Activated CD8-positive, alpha-beta memory T cell treated with anti-CD3 and anti-CD28 coated beads, Interleukin-2, amount 50 U/mL, for 48 hours (primary cell): ENCODE data around the gene PEX11B.
"Not testable (repeated sequence)": the region's sequence is repeated elsewhere in the genome, so short reads cannot be mapped to it uniquely, and the experiment has no call there.

Experiments
- DNase-seq: peaks from one replicate; pipeline ENCODE4 v3.0.0-alpha.2; 2020

Gene PEX11B

DNA sequence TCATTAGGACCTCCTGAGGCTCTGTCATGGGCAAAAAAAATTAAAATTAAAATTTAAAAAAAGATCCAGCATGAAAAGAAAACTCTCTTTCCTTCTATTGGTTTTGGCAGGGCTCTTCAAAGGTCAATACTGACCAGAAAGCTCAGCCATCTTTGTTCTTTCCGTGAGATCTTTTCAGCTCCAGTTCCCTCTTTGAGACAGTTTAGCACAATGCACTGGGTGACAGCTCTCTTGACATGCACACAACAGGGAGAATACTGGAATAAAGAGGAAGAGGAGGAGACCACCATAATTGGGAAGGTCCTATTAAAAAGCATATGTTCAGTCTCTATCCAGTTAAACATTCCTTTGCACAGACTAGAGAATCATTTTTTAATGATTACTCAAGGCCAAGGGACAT, 33.0 kb upstream of the PEX11B start:
- DNase-seq, result no peak

DNA sequence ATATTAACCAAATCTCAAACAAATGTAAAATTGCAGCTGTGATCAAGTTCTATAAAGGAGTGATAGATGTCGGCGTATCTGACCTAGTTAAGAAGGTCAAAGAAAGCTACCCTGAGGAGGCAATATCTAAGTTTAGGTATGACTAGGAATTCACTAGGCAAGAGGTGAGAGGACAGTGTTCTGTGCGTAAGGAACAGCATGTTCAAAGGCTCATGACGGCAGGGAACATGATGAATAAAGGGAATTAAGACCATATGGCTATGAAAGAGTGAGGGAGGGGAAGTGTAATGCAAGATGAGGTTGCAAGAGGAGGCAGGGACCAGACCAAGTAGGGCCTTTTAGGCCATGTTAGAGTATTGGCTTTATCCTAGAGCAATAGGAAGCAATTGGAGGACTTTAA, 30.7 kb upstream of the PEX11B start:
- no peak for DNase-seq

DNA sequence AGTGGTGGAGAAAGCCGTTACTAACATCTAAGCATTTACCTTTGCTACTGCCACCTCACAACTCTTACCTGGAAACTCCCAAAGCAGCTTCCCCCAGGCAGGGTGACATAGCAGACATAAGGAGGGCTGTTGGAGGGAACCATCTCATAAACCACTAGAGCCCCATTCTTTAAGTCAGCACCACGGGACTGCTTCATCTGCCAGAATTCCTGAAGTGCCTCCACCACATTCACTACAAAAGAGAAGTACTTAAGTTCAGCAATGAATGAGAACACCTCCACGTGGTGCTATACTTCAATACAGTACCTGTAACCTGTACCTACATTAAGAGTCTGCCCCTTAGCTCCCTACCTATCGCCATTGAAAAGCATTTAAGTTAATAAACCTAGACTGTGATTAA, 29.0 kb upstream of the PEX11B start:
- no peak for DNase-seq

DNA sequence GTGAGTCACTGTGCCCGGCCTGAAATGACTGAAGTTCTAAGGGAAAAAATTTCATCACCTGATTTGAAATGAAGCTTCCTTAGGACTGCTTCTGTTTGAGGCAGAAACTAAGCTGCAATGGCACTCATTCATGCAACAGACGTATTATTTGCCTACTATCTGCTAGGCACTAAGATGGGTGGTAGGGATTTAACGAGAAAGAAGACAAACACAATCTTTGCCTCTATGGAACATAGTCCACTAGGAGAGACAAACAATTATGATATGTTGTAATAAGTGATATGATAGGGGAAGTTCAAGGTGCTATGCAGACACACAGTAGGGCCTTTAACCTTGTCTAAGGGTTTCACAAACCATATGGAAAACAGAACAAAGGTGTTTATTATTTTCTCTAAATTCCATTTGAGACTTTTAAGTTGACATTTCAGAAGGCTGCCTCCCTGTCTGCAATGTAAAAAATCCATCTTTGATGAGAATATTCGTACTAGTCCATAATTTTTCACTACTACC, 28.0 kb upstream of the PEX11B start:
- DNase-seq, result no peak

DNA sequence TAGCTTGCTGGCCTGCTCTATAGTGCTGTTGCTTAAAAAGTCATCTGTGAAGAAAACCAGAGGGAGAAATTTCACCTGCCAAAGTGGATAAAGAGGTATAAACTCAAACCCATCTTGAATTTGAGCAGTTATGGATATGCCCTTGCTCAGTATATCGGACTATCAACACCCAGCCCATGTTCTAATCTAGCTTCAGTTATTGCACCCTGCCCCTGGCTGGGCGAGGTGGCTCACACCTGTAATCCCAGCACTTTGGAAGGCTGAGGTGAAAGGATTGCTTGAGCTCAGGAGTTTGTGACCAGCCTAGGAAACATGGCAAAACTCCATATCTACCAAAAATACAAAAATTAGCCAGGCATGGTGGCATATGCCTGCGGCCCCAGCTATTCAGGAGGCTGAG, 26.0 kb upstream of the PEX11B start:
- DNase-seq, result no peak

DNA sequence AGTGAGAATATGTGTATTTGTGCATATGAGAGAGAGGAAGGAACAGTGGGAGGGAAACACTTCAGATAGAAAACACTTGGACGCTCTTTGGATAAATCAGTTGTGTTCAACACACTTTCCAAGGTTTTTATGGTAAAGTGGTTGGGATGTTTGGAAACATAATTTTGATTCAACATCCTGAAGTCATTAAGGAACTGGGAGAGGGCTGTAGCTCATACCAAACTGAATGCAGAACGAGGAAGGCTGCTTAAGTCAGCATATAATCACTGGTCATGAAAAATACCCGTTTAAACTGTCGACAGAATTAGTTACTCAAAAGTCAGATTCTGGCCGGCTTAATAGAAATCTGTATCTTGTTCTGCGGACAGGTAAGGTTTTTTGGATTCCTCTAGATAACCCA, 24.4 kb upstream of the PEX11B start:
- no peak for DNase-seq

DNA sequence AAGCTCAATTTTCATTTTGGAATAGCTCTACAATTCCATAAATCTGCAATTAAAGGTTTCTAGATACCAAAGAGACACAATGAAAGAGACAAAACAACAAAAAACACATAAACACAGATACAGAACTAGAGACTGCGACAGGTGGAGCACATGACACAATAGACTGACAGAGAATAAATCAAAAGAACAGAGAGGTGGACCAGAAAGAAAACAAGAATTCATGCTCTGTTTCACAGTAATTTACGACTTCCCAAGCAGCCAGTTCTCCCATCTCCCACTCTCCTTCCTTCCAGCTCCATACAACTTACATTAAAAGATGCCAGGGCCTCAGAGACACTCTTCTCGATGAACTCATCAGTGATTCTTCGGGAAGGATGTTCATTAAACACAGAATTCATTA, 23.9 kb upstream of the PEX11B start:
- DNase-seq, result no peak

DNA sequence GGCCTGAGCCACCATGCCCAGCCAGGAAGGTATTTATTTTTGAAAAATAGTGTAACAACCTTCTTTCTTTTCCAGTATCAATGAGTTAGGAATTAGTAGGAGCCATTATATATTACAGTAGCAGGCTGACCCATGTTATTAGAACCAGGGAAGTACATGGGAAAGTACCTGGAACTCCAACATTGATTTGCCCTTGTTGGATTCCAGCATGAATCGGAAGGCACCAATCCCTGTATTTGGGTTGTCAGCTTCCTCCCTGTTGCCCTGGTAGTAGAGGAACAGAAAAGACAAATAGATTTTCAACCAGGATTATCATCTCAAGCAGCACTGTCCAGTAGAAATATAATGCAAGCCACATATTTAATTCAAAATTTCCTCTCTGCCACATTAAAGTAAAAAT, 18.9 kb upstream of the PEX11B start:
- DNase-seq, result no peak

DNA sequence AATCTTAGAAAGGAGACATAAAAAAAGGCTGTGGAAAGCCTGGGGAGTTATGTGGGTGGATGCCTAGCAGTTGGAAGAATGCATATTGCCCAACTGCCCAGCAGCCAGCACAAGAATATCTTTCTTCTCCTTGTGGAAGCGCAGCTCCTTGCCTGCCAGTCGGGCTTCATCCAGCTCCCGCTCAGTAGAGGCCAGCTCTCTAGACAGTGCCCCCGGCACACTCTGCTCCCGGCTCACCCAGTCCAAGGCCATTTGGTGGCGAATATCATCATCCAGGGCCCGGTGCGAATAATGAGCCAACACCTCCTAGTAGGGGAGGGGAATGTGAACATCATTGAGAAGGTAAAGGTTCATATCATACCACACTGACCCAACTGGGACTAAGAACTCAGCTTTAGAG, 17.7 kb upstream of the PEX11B start:
- DNase-seq, result no peak

DNA sequence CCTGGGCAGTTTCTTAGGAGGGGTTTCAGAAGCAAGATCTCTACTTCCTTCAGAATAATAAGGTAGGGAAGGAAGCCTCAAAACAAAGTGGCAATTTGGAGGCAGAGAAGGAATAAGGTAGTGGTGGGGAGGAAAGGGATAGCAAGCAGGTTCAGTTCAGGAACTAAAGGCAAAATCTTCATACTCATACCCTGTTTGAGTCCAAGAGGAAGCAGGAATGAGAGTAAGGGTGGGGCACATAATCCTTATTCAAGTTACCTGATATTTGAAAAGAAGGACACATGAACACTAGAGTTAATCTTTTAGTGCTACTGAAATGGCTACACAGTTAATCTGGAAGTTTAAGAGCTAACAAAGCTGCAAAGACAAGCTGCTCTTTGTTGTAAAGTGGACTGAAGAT, 17.2 kb upstream of the PEX11B start:
- DNase-seq, result no peak

DNA sequence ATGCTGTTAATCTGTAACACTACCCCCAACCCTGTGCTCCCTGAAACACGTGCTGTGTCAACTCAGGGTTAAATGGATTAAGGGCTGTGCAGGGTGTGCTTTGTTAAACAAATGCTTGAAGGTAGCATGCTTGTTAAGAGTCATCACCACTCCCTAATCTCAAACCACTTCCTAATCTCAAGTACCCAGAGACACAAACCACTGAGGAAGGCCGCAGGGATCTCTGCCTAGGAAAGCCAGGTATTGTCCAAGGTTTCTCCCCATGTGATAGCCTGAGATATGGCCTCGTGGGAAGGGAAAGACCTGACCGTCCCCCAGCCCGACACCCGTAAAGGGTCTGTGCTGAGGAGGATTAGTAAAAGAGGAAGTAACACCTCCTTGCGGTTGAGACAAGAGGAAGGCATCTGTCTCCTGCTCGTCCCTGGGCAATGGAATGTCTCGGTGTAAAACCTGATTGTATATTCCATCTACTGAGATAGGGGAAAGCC, 14.0 kb upstream of the PEX11B start:
- DNase-seq, result not testable (repeated sequence)

DNA sequence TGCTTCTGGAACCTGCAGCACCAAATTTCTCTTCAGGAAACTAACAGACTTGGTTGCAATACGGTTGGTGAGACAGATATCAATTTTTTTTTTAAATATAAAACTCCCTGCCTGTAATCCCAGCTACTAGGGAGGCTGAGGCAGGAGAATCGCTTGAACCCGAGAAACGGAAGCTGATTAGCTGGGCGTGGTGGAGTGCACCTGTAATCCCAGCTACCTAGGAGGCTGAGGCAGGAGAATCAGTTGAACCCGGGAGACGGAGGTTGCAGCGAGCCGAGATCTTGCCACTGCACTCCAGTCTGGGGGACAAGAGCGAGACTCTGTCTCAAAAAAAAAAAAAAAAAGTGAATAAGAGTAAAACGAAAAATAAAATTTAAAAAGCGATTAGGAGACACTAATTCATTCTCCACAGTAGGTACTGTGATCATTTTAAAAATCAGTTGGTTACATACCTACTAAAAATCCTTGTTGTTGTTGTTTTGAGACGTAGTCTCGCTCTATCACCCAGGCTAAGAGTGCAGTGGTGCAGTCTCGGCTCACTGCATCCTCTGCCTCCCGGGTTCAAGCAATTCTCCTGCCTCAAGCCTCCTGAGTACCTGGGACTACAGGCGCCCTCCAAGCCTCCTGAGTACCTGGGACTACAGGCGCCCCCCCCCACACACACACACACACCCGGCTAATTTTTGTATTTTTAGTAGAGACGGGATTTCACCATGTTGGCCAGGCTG, 9.6 kb upstream of the PEX11B start:
- DNase-seq, result no peak

DNA sequence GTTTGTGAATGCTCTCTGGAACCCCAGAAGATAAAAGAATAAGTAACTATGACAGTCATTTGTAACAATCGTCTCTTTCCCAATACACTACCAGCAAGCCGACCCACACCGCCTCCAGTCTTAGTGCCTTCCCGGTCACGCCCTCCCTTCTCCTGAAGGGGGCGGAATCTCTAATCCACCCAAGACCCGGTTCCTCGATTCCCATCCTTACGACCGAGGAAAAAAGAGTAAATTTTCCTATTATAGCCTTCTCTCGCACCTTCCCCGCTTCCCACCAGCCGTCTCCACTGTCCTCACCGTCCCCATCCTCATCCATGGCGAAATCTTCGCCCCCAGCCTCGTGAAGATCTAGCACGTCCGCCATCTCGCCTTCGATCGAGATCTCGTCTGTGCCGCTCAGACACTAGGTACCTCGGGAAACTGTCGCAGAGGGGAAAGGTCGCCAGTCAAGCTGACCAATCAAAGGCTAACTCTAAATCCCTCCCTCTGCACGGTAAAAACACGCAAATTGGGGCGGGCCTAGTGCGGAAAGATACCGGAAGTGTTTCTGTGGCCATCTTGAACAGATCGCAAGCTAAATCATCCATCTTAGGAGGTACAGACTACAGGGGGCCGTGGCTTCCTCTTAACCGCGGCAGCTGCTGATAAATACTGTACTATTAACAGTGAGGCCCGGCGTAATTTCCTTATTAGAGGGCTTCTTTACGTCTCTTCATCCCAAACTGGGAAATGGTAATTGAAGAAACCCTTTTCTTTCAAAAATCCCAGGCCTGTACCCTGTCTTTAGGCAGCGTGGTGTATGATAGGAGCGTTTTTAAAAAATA, 8.8 kb upstream of the PEX11B start, which contains the start of gene RBM8A:
TSS of gene RBM8A (minus strand) at position 422 of the 824 bp plus-strand sequence. CDS start at position 364, 58 bp downstream.
- peak; percentile 90 for DNase-seq

DNA sequence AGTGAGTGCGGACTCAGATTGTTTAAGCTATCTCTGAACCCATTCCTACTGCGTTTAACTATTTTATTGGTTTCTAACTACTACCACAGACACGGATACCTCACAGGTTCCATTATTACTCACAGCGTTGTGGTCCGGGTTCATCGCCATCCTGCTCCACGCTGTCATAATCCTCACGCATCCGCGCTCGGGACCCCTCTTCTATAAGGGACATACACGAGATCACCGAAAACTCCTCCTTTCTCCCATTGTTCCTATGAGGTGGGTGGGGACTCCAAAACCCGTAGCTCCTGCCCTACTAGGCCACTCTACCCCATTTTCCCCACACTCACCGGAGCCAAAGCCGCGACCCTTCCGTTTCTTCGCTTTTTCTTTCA, 8.2 kb upstream of the PEX11B start:
- DNase-seq, result peak; percentile 78

DNA sequence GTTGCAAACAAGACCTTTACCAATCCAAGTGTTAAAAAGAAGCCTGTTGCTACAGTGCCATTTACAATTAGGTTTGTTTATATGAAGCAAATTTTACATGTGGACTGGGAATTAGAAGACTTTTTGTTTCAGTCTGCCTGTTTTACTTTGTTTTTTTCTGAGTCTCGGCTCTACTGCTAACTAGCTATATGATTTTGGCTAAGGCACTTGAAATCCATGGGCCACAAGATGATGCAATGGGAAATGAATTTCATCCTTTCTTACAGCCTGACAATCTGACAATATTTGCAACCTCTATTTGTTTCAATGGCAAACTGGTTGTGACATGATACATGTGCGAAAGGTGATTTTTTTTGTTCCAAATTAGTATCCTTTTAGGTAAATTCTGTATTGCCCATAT, 3.7 kb upstream of the PEX11B start:
- DNase-seq, result no peak

DNA sequence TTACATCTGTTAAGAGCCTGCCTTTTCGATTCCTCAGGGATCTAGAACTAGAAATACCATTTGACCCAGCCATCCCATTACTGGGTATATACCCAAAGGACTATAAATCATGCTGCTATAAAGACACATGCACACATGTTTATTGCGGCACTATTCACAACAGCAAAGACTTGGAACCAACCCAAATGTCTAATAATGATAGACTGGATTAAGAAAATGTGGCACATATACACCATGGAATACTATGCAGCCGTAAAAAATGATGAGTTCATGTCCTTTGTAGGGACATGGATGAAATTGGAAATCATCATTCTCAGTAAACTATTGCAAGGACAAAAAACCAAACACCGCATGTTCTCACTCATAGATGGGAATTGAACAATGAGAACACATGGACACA, 1.8 kb upstream of the PEX11B start:
- not testable (repeated sequence) for DNase-seq

DNA sequence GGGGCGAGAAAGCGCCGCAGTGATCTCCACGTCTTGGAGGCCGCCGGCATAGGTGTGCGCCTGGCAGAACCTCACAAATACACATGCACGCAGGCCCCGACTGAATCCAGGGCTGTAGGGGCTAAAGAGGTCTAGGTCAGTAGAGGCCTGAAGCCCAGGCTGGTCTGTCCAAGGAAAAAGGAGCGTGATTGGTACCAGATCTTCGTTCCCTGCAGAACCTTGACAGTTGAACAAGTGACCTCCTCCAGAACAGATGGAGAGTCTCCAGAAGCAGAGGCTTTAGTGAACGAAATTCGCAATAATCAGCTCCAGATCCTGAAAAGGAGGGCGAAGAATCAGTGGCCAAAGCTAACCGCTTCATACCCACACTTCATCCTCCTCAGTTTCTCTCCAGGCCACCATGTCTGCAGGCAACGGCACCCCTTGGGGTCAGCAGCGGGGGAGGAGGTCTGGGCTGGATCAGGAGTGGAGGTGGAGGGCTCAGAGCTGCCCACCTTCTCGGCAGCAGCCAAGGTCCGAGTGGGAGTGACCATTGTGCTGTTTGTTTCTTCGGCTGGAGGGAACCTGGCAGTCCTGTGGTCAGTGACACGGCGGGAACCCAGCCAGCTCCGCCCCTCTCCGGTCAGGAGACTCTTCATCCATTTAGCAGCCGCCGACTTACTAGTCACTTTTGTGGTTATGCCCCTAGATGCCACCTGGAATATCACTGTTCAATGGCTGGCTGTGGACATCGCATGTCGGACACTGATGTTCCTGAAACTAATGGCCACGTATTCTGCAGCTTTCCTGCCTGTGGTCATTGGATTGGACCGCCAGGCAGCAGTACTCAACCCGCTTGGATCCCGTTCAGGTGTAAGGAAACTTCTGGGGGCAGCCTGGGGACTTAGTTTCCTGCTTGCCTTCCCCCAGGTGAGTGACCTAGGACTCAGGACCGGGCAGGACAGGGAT, 749 bp upstream of the PEX11B start:
- DNase-seq, result peak; percentile 66

DNA sequence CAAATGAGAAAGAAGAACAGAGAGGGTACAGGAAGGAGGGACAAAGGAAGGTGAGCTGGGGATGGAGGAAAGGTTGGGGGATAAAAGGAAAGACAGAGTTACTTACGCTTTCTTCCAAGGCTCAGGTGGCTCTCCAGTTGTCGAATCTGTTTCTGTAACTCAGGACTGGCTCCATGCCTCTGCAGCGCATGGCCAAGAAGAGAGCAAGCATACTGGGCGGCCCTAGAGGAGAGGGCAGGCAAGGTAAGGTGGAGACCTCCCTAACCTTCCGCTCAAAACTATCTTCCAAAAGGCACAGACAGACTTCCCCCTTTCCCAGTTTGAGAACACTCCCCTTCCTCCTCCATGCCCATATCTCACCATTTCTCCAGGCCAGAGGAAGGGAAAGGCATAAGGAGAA, 922 bp downstream of the PEX11B start:
- DNase-seq, result no peak

DNA sequence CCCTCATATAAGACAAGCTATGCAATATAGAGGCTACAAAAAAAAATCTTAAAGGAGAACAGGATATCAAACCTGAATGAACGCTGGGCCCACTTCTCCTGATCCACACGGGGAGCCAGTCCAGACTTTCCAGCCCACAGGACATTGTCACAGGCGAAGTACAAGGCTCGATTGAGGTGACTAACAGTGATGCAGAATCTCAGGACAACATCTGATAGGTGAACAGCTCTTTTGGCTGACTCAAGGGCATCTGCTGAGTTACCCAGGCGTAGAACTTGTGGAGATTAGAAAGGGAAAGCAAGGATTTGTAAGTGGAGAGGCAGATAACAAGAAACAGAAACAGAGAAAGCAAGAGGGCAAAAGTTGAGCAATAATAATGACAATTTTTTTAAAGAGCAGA, 1.8 kb downstream of the PEX11B start:
- DNase-seq, result no peak

DNA sequence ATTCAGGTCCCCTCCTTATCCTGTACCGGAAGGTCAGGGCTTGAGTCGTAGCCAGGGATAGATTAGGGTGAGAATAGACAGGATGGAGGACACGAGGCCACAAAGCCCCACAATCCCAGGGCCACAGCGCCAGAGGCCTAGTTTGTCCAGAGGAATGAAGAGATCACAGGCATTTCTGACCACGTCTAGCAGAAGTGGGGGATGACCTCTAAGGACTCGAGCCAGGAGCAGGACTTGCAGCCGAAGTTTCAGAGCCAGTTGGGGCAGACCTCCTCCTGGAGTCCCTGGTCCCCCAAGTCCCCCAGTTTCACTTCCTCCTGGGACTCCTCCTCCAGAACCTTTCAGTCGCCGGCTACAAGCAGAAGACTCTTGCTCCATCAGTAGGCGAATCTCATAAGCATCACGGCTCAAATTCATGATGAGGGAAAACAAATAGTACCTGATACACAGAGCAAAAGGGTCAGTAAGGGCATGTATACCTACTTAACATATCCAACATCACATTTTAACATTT, 6.3 kb downstream of the PEX11B start:
- no peak for DNase-seq

DNA sequence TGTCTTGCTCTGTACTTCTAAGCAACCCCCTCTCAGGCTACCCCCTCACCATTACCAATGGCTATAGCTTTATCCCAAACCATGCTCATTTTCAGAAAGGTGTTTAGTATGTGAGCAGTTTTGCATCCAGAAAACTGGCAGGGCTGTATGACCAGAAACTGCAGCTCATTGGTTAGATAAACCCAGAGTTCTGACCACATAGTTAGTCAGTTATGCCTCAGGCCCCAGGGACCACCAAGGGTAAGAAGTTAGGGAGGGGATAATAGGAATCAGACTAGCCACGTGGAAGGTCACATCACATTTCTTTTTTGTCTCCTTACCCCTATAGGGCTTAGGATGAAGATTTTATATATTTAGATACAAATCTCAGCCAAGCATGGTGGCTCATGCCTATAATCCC, 9.9 kb downstream of the PEX11B start:
- DNase-seq, result no peak

DNA sequence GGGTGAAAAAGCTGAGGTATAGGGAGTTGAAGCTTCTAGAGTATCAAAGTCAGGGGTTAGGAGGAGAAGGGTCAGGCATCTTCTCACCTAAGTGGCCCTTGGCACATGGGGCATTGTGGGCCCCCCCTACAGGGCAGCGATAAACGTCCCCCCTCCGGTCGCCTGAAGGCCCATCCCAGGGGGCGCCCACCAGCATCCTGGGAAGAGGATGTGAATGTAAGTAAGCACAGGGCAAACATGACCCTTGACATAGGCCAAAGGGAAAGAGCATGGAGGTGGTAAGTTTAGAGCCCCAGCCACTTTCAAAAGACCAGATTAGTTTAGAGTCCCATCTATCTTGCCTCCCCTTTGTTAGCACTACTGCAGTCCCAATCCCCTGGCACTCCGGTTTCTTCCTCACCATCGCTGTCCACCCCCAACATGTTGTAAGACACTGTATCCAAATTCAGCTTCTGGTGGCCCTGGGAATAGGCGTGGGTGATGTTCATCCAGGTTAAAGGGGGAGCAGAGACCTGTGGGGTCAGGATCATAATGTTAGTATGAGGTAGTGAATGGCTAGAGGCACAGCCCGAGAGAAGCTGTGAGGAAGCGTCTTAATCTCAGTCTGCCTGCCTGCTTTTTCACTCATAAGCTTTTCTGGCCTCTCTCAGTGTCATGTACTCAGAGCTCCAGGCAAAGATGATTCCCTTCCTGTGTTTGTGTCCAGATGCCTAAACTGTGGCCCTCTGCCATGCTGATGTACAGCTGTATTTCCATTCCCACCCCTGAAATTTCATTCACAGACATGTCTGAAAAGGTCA, 11.4 kb downstream of the PEX11B start:
- DNase-seq, result no peak
